OCI-LY7 (cell line): ENCODE measurements around the gene TNFRSF1B. TPM values are rescaled to one million over a fixed set of nuclear protein-coding genes. Genes with fewer than 3 reads are reported as not detected.

ENCODE experiments used
- BruUV-seq: library from RNA; stranded (reverse); fragments of 400-500 nt; replicated peaks from 2 replicates; lab custom pipeline; 2021; lab: Mats Ljungman, UMichigan
- CTCF ChIA-PET: fragments of 300-600 bp; sonication (Branson Sonifier 250); formaldehyde crosslinking; loops from one replicate; lab custom pipeline; 2022; ENCODE audit warnings: antibody characterized with exemption; ENCODE audit not compliant: unreplicated experiment; lab: Charles Lee
- POLR2A ChIA-PET: fragments of 300-600 bp; sonication (Branson Sonifier 250); formaldehyde crosslinking; loops from one replicate; lab custom pipeline; 2022; ENCODE audit warnings: antibody characterized with exemption; lab: Charles Lee
- DNase-seq: peaks from one replicate; pipeline ENCODE4 v3.0.0-alpha.2; 2015; ENCODE audit warnings: low spot score
- H2AFZ ChIP-seq: fragments of 200-600 bp; sonication (generic), shearing (Covaris generic); 2 replicates; pipeline ENCODE4 v1.6.1; 2014; ENCODE audit warnings: mild to moderate bottlenecking, antibody characterized with exemption, low read length, moderate library complexity
- H3K27ac ChIP-seq: fragments of 200-600 bp; sonication (generic); 2 replicates; pipeline ENCODE4 v1.5.1; 2014; ENCODE audit warnings: mixed run types, low read depth, mild to moderate bottlenecking, moderate library complexity, low read length, inconsistent platforms; ENCODE audit not compliant: poor library complexity, severe bottlenecking
- H3K36me3 ChIP-seq: fragments of 200-600 bp; sonication (generic); 2 replicates; pipeline ENCODE4 v1.6.1; 2014; ENCODE audit warnings: mild to moderate bottlenecking, antibody characterized with exemption, low read length, moderate library complexity, mixed read lengths; ENCODE audit not compliant: insufficient read depth
- H3K4me1 ChIP-seq: fragments of 200-600 bp; sonication (generic); 2 replicates; pipeline ENCODE4 v1.5.1; 2014; ENCODE audit warnings: mild to moderate bottlenecking, low read length; ENCODE audit not compliant: insufficient read depth, poor library complexity, severe bottlenecking
- H3K4me2 ChIP-seq: fragments of 200-600 bp; sonication (generic); 2 replicates; pipeline ENCODE4 v1.6.1; 2014; ENCODE audit warnings: mild to moderate bottlenecking, low read length
- H3K4me3 ChIP-seq: fragments of 200-600 bp; sonication (generic); 2 replicates; pipeline ENCODE4 v1.5.1; 2014; ENCODE audit warnings: mild to moderate bottlenecking, low read depth, low read length; ENCODE audit not compliant: poor library complexity, severe bottlenecking
- H3K79me2 ChIP-seq: fragments of 200-600 bp; sonication (generic); 2 replicates; pipeline ENCODE4 v1.6.1; 2016; ENCODE audit warnings: low read depth, mild to moderate bottlenecking, low read length, moderate library complexity, mixed read lengths; ENCODE audit not compliant: insufficient read depth
- H3K9me2 ChIP-seq: fragments of 200-600 bp; sonication (generic); 2 replicates; pipeline ENCODE4 v1.6.1; 2016; ENCODE audit warnings: mild to moderate bottlenecking, low read length, mixed read lengths; ENCODE audit not compliant: insufficient read depth
- H3K9me3 ChIP-seq: fragments of 200-600 bp; sonication (generic); 2 replicates; pipeline ENCODE4 v1.6.1; 2014; ENCODE audit warnings: mild to moderate bottlenecking, mixed run types, low read length, mixed read lengths
- H4K20me1 ChIP-seq: fragments of 200-600 bp; sonication (generic); 2 replicates; pipeline ENCODE4 v1.6.1; 2014; ENCODE audit warnings: mild to moderate bottlenecking, antibody characterized with exemption, low read length, moderate library complexity, mixed read lengths; ENCODE audit not compliant: insufficient read depth
- CTCF ChIP-seq: fragments of 200-600 bp; sonication (generic); conservative IDR thresholded peaks from 2 replicates; pipeline ENCODE4 v1.5.1; 2014; ENCODE audit warnings: mild to moderate bottlenecking, antibody characterized with exemption, low read length, moderate library complexity, mixed read lengths
- EZH2phosphoT487 ChIP-seq: fragments of 200-600 bp; sonication (generic); IDR thresholded peaks from 2 replicates; pipeline ENCODE4 v1.6.1; 2018; ENCODE audit warnings: low read depth, borderline replicate concordance, mild to moderate bottlenecking, mixed run types, antibody characterized with exemption, low read length, moderate library complexity, mixed read lengths
- intact Hi-C: fragments of 100-400 bp; cut with micrococcal nuclease; formaldehyde crosslinking; loops from one replicate; pipeline ENCODE4 v1.10.0; 2022; ENCODE audit not compliant: unreplicated experiment
- total RNA-seq, 2 experiments: library from RNA; depleted of rRNA in 1 of 2; stranded (reverse); fragments of >200 nt in 1 of 2; shearing (Covaris generic) in 1 of 2; gene quantifications; 2 replicates each; pipeline ENCODE4 v1.2.3, GENCODE V29; 2014 to 2022

TNFRSF1B gene
- total RNA-seq, 2 experiments from 2014 or later: not detected

- no peak overlapping the region for H3K4me3 ChIP-seq
- H3K4me1 ChIP-seq: peaks cover 36% of the 10 kb centered on the region
- no peaks in the 10 kb centered on the region for H3K79me2 ChIP-seq
- no peaks in the 10 kb centered on the region for H4K20me1 ChIP-seq
- POLR2A ChIA-PET: no interaction called here
- H3K36me3 ChIP-seq: no peaks in the 10 kb centered on the region
- no peak overlapping the region for H3K27ac ChIP-seq
- no peaks in the 10 kb centered on the region for H3K9me3 ChIP-seq
- CTCF ChIA-PET: interaction anchor here (1.0 kb wide), 1 partner anchor 83 kb away, joined by 3 read pairs; no protein-coding TSS in a partner anchor
- H2AFZ ChIP-seq: no peak overlapping the region
- intact Hi-C loops: no loop called here
- no peak for DNase-seq
- TF ChIP-seq CTCF (no peak), EZH2phosphoT487 (no peak)
- H3K4me2 ChIP-seq: no peak overlapping the region
- no TSS peak for BruUV-seq
- no peaks in the 10 kb centered on the region for H3K9me2 ChIP-seq
These were observed 40.1 kb downstream of the TNFRSF1B start for GRCh38 chr1:12206792-12207424.

GRCh38 chr1:12208271-12208670, 41.5 kb downstream of the TNFRSF1B start:
- POLR2A ChIA-PET: interaction anchor here (0.8 kb wide), 1 partner anchor 60 kb away, joined by 3 read pairs; no protein-coding TSS in a partner anchor
- Histone ChIP-seq H3K27ac (no peak overlapping the region), H3K9me3 (no peaks in the 10 kb centered on the region), H3K36me3 (no peaks in the 10 kb centered on the region), H3K4me1 (peaks cover 36% of the 10 kb centered on the region), H2AFZ (no peak overlapping the region), H3K4me3 (no peak overlapping the region), H3K4me2 (no peak overlapping the region), H3K9me2 (no peaks in the 10 kb centered on the region), H3K79me2 (no peaks in the 10 kb centered on the region), H4K20me1 (no peaks in the 10 kb centered on the region)
- TF ChIP-seq CTCF (no peak), EZH2phosphoT487 (no peak)
- intact Hi-C loops: no loop called here
- CTCF ChIA-PET: interaction anchor here (0.5 to 0.6 kb wide), 2 partner anchors 84 to 86 kb away, joined by 3 read pairs; no protein-coding TSS in a partner anchor
- no peak for DNase-seq
- BruUV-seq: no TSS peak
